H1 (cell line): Measurements from ENCODE around the gene HNF1A. TPM values are rescaled to one million over a fixed set of nuclear protein-coding genes. Genes with fewer than 3 reads are reported as not detected.
A peak's percentile ranks its signal among the peaks of the same experiment; 100 is the strongest.

ENCODE experiments used
- CTCF ChIA-PET: fragments of 300-600 bp; sonication (Branson Sonifier 250); formaldehyde crosslinking; loops from one replicate; lab custom pipeline; 2021; ENCODE audit not compliant: partially characterized antibody; lab: Charles Lee
- POLR2A ChIA-PET: fragments of 300-600 bp; sonication (Branson Sonifier 250); formaldehyde crosslinking; loops from one replicate; lab custom pipeline; 2021; ENCODE audit warnings: inconsistent platforms; ENCODE audit not compliant: partially characterized antibody; lab: Charles Lee
- DNase-seq, 2 experiments: peaks; one replicate each; pipeline versions ENCODE4 v3.0.0 to v3.0.0-alpha.2; 2010 to 2022; ENCODE audit warnings: low spot score in 2 of 2, low read depth in 1 of 2, mixed read lengths in 1 of 2
- FAIRE-seq: peaks from 2 replicates; lab custom pipeline; 2011; peaks lifted over from hg19 to GRCh38; lab: Jason Lieb, UNC
- H2AFZ ChIP-seq: 2 replicates; pipeline ENCODE4 v1.8.1; 2012; ENCODE audit warnings: low read length, inconsistent platforms
- H2AK5ac ChIP-seq: 2 replicates; pipeline ENCODE4 v1.6.1; 2013; ENCODE audit warnings: low read depth, low read length
- H2BK120ac ChIP-seq: replicated peaks from 2 replicates; pipeline ENCODE3; 2013; ENCODE audit warnings: low read depth, low read length, inconsistent platforms
- H2BK12ac ChIP-seq: 2 replicates; pipeline ENCODE4 v1.6.1; 2013; ENCODE audit warnings: low read depth, low read length
- H2BK15ac ChIP-seq: 2 replicates; pipeline ENCODE4 v1.6.1; 2013; ENCODE audit warnings: low read length
- H2BK20ac ChIP-seq: 2 replicates; pipeline ENCODE4 v1.6.1; 2013; ENCODE audit warnings: low read length
- H2BK5ac ChIP-seq: 2 replicates; pipeline ENCODE4 v1.6.1; 2013; ENCODE audit warnings: low read depth, low read length
- H3K14ac ChIP-seq: 2 replicates; pipeline ENCODE4 v1.6.1; 2013; ENCODE audit warnings: inconsistent platforms; ENCODE audit not compliant: insufficient read length
- H3K18ac ChIP-seq: 2 replicates; pipeline ENCODE4 v1.6.1; 2013; ENCODE audit warnings: low read length; ENCODE audit errors: extremely low read depth
- H3K23ac ChIP-seq: 2 replicates; pipeline ENCODE4 v1.6.1; 2013; ENCODE audit warnings: inconsistent platforms; ENCODE audit not compliant: insufficient read length
- H3K23me2 ChIP-seq: 2 replicates; pipeline ENCODE4 v1.6.1; 2013; ENCODE audit warnings: low read depth, low read length
- H3K27ac ChIP-seq: 2 replicates; pipeline ENCODE4 v1.6.1; 2011; ENCODE audit warnings: low read depth, low read length, inconsistent platforms
- H3K27me3 ChIP-seq, 4 experiments: replicated peaks in 1 of 4; 1 replicate in 1 of 4; 2 replicates in 3 of 4; pipeline versions ENCODE4 v1.6.1 to v1.8.1; 2011 to 2013; ENCODE audit warnings: low read length in 3 of 4, mild to moderate bottlenecking in 3 of 4, inconsistent platforms in 2 of 4, mixed read lengths in 2 of 4, moderate library complexity in 1 of 4; ENCODE audit not compliant: control insufficient read depth in 3 of 4, insufficient read depth in 3 of 4; ENCODE audit errors: extremely low read depth in 1 of 4
- H3K36me3 ChIP-seq, 4 experiments: 2 replicates each; pipeline versions ENCODE4 v1.6.1 to v1.8.1; 2011 to 2013; ENCODE audit warnings: mild to moderate bottlenecking in 4 of 4, low read length in 3 of 4, moderate library complexity in 2 of 4, control low read depth in 1 of 4, inconsistent platforms in 1 of 4; ENCODE audit not compliant: insufficient read depth in 4 of 4, control insufficient read depth in 2 of 4
- H3K4ac ChIP-seq: replicated peaks from 2 replicates; pipeline ENCODE3; 2013; ENCODE audit warnings: low read length, low read depth, mixed read lengths, inconsistent platforms; ENCODE audit not compliant: insufficient read length
- H3K4me1 ChIP-seq, 4 experiments: replicated peaks in 1 of 4; 1 replicate in 1 of 4; 2 replicates in 3 of 4; pipeline versions ENCODE4 v1.6.1 to v1.8.1; 2011 to 2013; ENCODE audit warnings: low read length in 3 of 4, inconsistent platforms in 2 of 4, mixed read lengths in 1 of 4; ENCODE audit not compliant: insufficient read depth in 4 of 4, control insufficient read depth in 3 of 4
- H3K4me2 ChIP-seq, 2 experiments: 2 replicates each; pipeline versions ENCODE4 v1.6.1 to v1.8.1; 2011 to 2013; ENCODE audit warnings: low read depth in 2 of 2, low read length in 2 of 2, control low read depth in 1 of 2, inconsistent platforms in 1 of 2, mild to moderate bottlenecking in 1 of 2; ENCODE audit not compliant: insufficient read depth in 1 of 2
- H3K4me3 ChIP-seq, 4 experiments: fragments of 200-600, 300-600 bp in 1 of 4; sonication (generic), shearing (Covaris generic), sonication (Bioruptor Twin) in 1 of 4; 2 replicates each; pipeline versions ENCODE4 v1.5.1 to v1.8.1; 2011 to 2016; ENCODE audit warnings: low read length in 4 of 4, low read depth in 3 of 4, control low read depth in 2 of 4, inconsistent platforms in 2 of 4, mild to moderate bottlenecking in 2 of 4, mixed read lengths in 1 of 4, moderate library complexity in 1 of 4; ENCODE audit not compliant: insufficient read depth in 2 of 4; ENCODE audit errors: extremely low read depth in 1 of 4
- H3K56ac ChIP-seq: replicated peaks from 2 replicates; pipeline ENCODE3; 2013; ENCODE audit warnings: low read depth, mild to moderate bottlenecking, mixed read lengths, low read length, inconsistent platforms; ENCODE audit not compliant: insufficient read length
- H3K79me1 ChIP-seq: 2 replicates; pipeline ENCODE4 v1.6.1; 2013; ENCODE audit warnings: low read depth, low read length, control low read depth
- H3K79me2 ChIP-seq, 2 experiments: 2 replicates each; pipeline versions ENCODE4 v1.6.1 to v1.8.1; 2012 to 2013; ENCODE audit warnings: low read length in 2 of 2, mild to moderate bottlenecking in 2 of 2, inconsistent platforms in 1 of 2; ENCODE audit not compliant: insufficient read depth in 2 of 2, control insufficient read depth in 1 of 2
- H3K9ac ChIP-seq, 4 experiments: replicated peaks in 1 of 4; 1 replicate in 1 of 4; 2 replicates in 3 of 4; pipeline versions ENCODE4 v1.6.1 to v1.8.1; 2011 to 2013; ENCODE audit warnings: low read depth in 3 of 4, low read length in 3 of 4, control low read depth in 2 of 4, mild to moderate bottlenecking in 2 of 4, moderate library complexity in 2 of 4, inconsistent platforms in 1 of 4; ENCODE audit errors: extremely low read depth in 1 of 4
- H3K9me3 ChIP-seq, 2 experiments: 2 replicates each; pipeline versions ENCODE4 v1.6.1 to v1.8.1; 2012 to 2013; ENCODE audit warnings: mild to moderate bottlenecking in 2 of 2, moderate library complexity in 2 of 2, control low read depth in 1 of 2, inconsistent platforms in 1 of 2, low read depth in 1 of 2, low read length in 1 of 2, mixed read lengths in 1 of 2; ENCODE audit not compliant: insufficient read depth in 2 of 2
- H4K20me1 ChIP-seq, 2 experiments: replicated peaks in 1 of 2; 2 replicates each; pipeline versions ENCODE3 to v1.8.1; 2011 to 2013; ENCODE audit warnings: inconsistent platforms in 2 of 2, low read length in 2 of 2, mild to moderate bottlenecking in 1 of 2; ENCODE audit not compliant: insufficient read depth in 2 of 2, control insufficient read depth in 1 of 2
- H4K5ac ChIP-seq: 2 replicates; pipeline ENCODE4 v1.6.1; 2013; ENCODE audit warnings: low read length, low read depth, mixed read lengths, inconsistent platforms; ENCODE audit not compliant: insufficient read length
- H4K8ac ChIP-seq: 2 replicates; pipeline ENCODE4 v1.8.0; 2013; ENCODE audit warnings: mild to moderate bottlenecking, moderate library complexity, low read length, inconsistent platforms; ENCODE audit not compliant: insufficient read depth; ENCODE audit errors: extremely low read depth
- H4K91ac ChIP-seq: replicated peaks from 2 replicates; pipeline ENCODE3; 2013; ENCODE audit warnings: low read length, mixed read lengths, inconsistent platforms; ENCODE audit not compliant: insufficient read length
- KDM1A ChIP-seq: fragments of 200-600, 300-600 bp; sonication (generic); IDR thresholded peaks from 2 replicates; pipeline ENCODE4 v1.7.1; 2016; ENCODE audit warnings: mild to moderate bottlenecking, low read length, borderline replicate concordance
- POLR2A ChIP-seq, 2 experiments: IDR thresholded peaks; 1 replicate in 1 of 2; 2 replicates in 1 of 2; pipeline ENCODE4 v1.6.1; 2011; ENCODE audit warnings: low read depth in 2 of 2, low read length in 2 of 2, mild to moderate bottlenecking in 2 of 2; ENCODE audit errors: control extremely low read depth in 1 of 2
- WGBS, 2 experiments: shearing (Covaris generic) in 1 of 2; methylation state at CpG; one replicate each; pipeline versions ENCODE4 v1.1.6 to v1.1.7; 2013 to 2015; ENCODE audit warnings: low lambda C conversion rate in 2 of 2, mixed read lengths in 2 of 2, inconsistent platforms in 1 of 2, low coverage in 1 of 2, missing lambda C conversion rate in 1 of 2; ENCODE audit not compliant: insufficient replicate concordance in 2 of 2, insufficient coverage in 1 of 2, insufficient read length in 1 of 2; ENCODE audit errors: extremely low coverage in 1 of 2, missing lambda C conversion rate in 1 of 2; 5-methylcytosine and 5-hydroxymethylcytosine counted together
- polyA plus RNA-seq, 7 experiments: library from polyadenylated mRNA; depleted of rRNA in 3 of 7; stranded (reverse) in 5 of 7; unstranded in 2 of 7; fragments of >200 nt in 5 of 7; fragments of 200-250 nt in 2 of 7; gene quantifications; 1 replicate in 5 of 7; 2 replicates in 1 of 7; 4 replicates in 1 of 7; pipeline versions ENCODE4 v1.2.1 to v1.2.3, GENCODE V29; 2011 to 2013; ENCODE audit warnings: missing spikeins in 2 of 7, mixed read lengths in 2 of 7
- total RNA-seq: library from RNA; stranded (reverse); fragmentation: NEBNext Ultra II Directional; extraction: Animal tissue kit (Norgen Biotek cat#: 25700); gene quantifications from 2 replicates; pipeline ENCODE4 v1.2.1, GENCODE V29; 2021

Gene HNF1A
- total and polyA plus RNA-seq, 2 of the 8 experiments (the other 6 are each of a cell fraction or from before 2014, with no cell fraction given), result not detected

- Histone ChIP-seq H2BK12ac (no peak overlapping the region), H3K4ac (no peak overlapping the region), H3K23me2 (no peaks in the 10 kb centered on the region), H2AK5ac (no peak overlapping the region), H4K8ac (no peak overlapping the region), H2AFZ (no peak overlapping the region), H3K4me2 (no peak overlapping the region), H3K18ac (no peak overlapping the region), H2BK20ac (no peak overlapping the region), H3K27ac (no peak overlapping the region), H2BK5ac (no peak overlapping the region), H3K56ac (no peak overlapping the region), H3K4me1 (no peaks in the 10 kb centered on the region), H3K36me3 (no peaks in the 10 kb centered on the region), H4K91ac (no peak overlapping the region), H4K5ac (no peak overlapping the region), H3K79me1 (no peaks in the 10 kb centered on the region), H2BK15ac (no peak overlapping the region), H2BK120ac (no peak overlapping the region), H3K79me2 (no peaks in the 10 kb centered on the region), H3K9ac (no peak overlapping the region), H3K23ac (no peak overlapping the region), H3K4me3 (no peak overlapping the region), H3K27me3 (no peaks in the 10 kb centered on the region), H3K9me3 (no peaks in the 10 kb centered on the region), H4K20me1 (no peaks in the 10 kb centered on the region), H3K14ac (no peak overlapping the region)
- DNase-seq, result no peak
- ChIA-PET CTCF (interaction anchor here (0.6 kb wide), 2 partner anchors 12 to 362 kb away, joined by 3 read pairs; no protein-coding TSS in a partner anchor), POLR2A (no interaction called here)
- no peak for FAIRE-seq
- 80% methylated on average over 4 of the region's 4 CpGs; no CpG with 5 or more reads in 1 of the 2 experiments for WGBS, 2 experiments
- TF ChIP-seq KDM1A, result peak; percentile 74; the same call in 1 of the 2 replicates
- no peak for TF ChIP-seq POLR2A (IDR thresholded peaks at IDR 0.05; ENCODE audit: control extremely low read depth in 1 of 2, low read depth in 2 of 2, low read length in 2 of 2)
These were observed 36.9 kb upstream of the HNF1A start for GRCh38 chr12:120941412-120941811.
